Fibroblast of skin of right biceps (primary cell): ENCODE results near the gene CDK5RAP2.

Experiments used
- DNase-seq: peaks from one replicate; pipeline ENCODE4 v3.0.0-alpha.2; 2013

The CDK5RAP2 gene

GRCh38 chr9:120396418-120396817 lies 183.5 kb downstream of the CDK5RAP2 start:
- no peak for DNase-seq

- no peak for DNase-seq
Measured at GRCh38 chr9:120395376-120395775, 184.6 kb downstream of the CDK5RAP2 start.

GRCh38 chr9:120394058-120394669 lies 185.8 kb downstream of the CDK5RAP2 start:
- DNase-seq = peak; percentile 94

GRCh38 chr9:120393386-120394057 lies 186.4 kb downstream of the CDK5RAP2 start:
- DNase-seq = peak; percentile 63

- DNase-seq = no peak
Measured at GRCh38 chr9:120392711-120393110, 187.3 kb downstream of the CDK5RAP2 start.

- no peak for DNase-seq
Measured at GRCh38 chr9:120392245-120392644, 187.7 kb downstream of the CDK5RAP2 start.

GRCh38 chr9:120391691-120392090 lies 188.3 kb downstream of the CDK5RAP2 start:
- DNase-seq = no peak

GRCh38 chr9:120390637-120391190 lies 189.3 kb downstream of the CDK5RAP2 start:
- no peak for DNase-seq

GRCh38 chr9:120389867-120390266 lies 190.1 kb downstream of the CDK5RAP2 start:
- DNase-seq = no peak

- no peak for DNase-seq
Measured at GRCh38 chr9:120389300-120389699, 190.7 kb downstream of the CDK5RAP2 start.

- DNase-seq = no peak
Measured at GRCh38 chr9:120388003-120388855, 191.7 kb downstream of the CDK5RAP2 start.

GRCh38 chr9:120387257-120388002 lies 192.5 kb downstream of the CDK5RAP2 start:
- DNase-seq = no peak

GRCh38 chr9:120386390-120387131 lies 193.4 kb downstream of the CDK5RAP2 start:
- DNase-seq = peak; percentile 28

GRCh38 chr9:120385606-120386389 lies 194.2 kb downstream of the CDK5RAP2 start:
- no peak for DNase-seq

- no peak for DNase-seq
Measured at GRCh38 chr9:120384925-120385272, 195.1 kb downstream of the CDK5RAP2 start.

- DNase-seq = no peak
Measured at GRCh38 chr9:120383999-120384924, 195.7 kb downstream of the CDK5RAP2 start.

- DNase-seq = no peak
Measured at GRCh38 chr9:120383611-120383998, 196.4 kb downstream of the CDK5RAP2 start.

GRCh38 chr9:120382453-120382852 lies 197.5 kb downstream of the CDK5RAP2 start:
- DNase-seq = no peak

- DNase-seq = no peak
Measured at GRCh38 chr9:120381839-120382238, 198.1 kb downstream of the CDK5RAP2 start.

- no peak for DNase-seq
Measured at GRCh38 chr9:120379611-120380010, 200.4 kb downstream of the CDK5RAP2 start.
